K562 treated with DMSO at 1 percent for 48 hours (cell line): ENCODE results near the gene MYL11. TPM values are rescaled to one million over a fixed set of nuclear protein-coding genes. Genes with fewer than 3 reads are reported as not detected.

ENCODE experiments used
- total RNA-seq: library from RNA; unstranded; fragments of 300-600 nt; gene quantifications from 2 replicates; pipeline ENCODE4 v1.2.3, GENCODE V29; 2022; ENCODE audit warnings: low replicate concordance; ENCODE audit errors: extremely low read depth

MYL11 gene, protein sequence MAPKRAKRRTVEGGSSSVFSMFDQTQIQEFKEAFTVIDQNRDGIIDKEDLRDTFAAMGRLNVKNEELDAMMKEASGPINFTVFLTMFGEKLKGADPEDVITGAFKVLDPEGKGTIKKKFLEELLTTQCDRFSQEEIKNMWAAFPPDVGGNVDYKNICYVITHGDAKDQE
- not detected in 2 replicates for total RNA-seq

GRCh38 chr16:30374538-30374937 is at the start of gene MYL11:
Gene MYL11 (plus strand): TSS chr16:30374802. CDS start chr16:30374858, 56 bp downstream.

DNA sequence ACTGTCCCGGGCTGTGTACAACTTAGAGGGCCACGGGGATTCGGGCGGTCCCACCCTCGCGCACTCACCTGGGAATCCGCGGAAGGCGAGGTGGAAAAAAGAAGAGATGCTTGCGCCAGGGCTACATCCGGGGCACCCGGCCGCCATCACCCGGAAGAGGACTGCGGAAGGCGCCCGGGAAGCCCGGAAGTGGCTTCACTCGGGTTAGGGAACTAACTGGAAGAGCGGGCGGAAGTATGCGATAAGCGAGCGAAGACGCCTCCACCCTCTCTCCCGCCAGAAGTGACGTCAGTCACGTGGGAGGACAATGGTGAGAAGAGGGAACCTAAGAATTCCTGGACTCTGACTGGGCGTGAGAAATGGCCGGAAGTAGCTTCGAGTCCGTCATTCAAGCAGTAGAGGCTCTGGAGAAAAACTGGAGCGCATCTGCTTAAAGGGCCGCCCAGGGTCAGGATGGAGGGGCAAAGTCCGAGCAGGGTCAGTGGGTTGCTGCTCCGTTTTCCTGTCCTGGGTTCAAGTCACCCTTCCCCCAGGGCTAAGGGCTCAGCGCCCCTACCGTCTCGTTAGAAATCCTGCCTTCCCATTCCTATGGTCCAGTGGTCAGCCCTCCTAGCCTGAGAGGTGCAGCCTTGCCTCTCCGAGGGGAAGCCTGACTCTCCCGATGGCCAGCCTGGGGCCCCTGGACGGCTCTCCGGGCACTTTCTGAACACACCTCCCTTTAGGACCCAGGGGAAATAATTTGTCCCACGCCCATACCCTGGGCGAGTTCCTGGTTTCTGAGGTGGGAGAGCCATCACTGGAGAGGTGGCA is 19.3 kb upstream of the MYL11 start, which contains the start of gene CD2BP2:
TSS of gene CD2BP2 (minus strand) at position 165 of the 810 bp plus-strand sequence. CDS start 627 bp downstream, outside the sequence.

DNA sequence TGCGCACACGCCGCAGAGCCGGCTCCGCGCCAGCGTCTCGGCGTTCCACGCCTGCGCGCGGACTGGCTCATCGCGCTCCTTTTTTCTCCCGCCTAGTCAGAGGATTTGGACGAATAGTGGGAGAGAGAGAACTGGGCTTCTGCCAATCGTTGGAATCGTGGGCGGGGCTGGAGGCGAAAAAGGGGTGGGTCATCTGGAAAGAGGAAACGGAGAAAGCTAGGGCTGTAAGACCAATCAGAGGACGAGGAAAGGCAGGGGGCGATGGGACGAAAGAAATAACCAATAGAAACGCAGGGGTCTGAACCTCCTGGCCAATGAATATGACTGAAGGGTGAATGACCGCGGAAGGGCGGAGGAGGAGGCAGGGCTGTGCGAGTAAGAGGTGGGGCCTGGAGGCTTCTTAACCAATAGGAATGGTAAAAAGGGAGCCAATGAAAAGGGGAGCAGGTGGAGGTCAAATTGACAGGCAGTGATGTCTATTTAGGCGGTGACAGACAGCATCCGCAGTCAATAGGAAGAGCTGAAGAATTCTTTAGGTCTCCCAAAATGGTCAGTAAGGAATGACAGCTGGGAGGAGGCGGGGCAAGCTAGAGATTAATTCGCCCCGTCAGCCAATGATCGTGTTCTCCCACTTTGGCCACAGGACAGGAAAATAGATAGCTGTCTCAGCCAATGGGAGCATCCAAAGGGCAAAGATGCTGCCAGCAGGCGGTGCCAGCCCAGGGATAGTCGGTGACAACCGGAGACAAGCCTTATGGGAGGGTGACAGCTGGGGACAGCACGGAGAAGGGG is 4.0 kb upstream of the MYL11 start, which contains the start of gene TBC1D10B:
TSS of gene TBC1D10B (minus strand) at position 39 of the 792 bp plus-strand sequence. CDS start 311 bp downstream, outside the sequence.

DNA sequence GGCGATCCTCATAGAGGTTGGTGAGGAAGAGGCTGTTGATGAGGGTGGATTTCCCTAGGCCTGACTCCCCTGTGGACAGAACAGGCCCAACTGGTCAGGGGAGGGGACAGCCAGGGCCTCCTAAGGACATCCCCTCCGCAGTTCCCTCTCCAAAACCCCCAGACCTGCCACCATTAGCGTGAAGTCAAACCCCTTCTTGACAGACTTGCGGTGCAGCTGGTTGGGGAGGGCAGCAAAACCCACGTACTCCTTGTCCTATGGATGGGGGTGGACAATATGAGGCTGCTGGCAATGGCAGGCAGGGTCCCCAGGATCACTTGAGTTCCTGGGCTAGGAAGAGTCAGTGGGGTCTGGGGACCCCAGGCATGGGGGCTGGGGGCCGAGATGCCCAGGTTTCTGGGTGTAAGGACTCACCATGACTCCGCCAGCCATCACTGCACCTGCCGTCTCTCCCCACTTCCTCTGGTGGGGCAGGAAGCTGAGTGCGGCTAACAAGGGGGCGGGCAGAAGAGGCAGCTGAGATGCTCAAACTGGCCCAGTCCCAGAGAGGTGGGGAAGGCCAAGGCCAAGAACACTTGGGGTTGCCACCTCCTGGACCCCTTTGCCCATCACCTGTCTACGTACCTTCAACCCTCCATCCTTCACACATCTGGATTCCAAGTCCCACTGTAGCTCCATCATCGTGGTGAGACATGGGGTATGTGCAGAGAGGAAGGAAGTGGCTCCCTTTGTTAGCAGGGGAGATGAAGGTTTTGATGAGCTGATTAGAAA is 7.7 kb downstream of the MYL11 start, which contains the start of gene SEPTIN1:
TSS of gene SEPTIN1 (minus strand) at position 451 of the 771 bp plus-strand sequence. CDS start at position 432, 19 bp downstream.

GRCh38 chr16:30395155-30395991 is 20.8 kb downstream of the MYL11 start, which contains the start of gene ZNF48:
Gene ZNF48 (plus strand): TSS chr16:30395420. CDS start chr16:30395795, 375 bp downstream.

DNA sequence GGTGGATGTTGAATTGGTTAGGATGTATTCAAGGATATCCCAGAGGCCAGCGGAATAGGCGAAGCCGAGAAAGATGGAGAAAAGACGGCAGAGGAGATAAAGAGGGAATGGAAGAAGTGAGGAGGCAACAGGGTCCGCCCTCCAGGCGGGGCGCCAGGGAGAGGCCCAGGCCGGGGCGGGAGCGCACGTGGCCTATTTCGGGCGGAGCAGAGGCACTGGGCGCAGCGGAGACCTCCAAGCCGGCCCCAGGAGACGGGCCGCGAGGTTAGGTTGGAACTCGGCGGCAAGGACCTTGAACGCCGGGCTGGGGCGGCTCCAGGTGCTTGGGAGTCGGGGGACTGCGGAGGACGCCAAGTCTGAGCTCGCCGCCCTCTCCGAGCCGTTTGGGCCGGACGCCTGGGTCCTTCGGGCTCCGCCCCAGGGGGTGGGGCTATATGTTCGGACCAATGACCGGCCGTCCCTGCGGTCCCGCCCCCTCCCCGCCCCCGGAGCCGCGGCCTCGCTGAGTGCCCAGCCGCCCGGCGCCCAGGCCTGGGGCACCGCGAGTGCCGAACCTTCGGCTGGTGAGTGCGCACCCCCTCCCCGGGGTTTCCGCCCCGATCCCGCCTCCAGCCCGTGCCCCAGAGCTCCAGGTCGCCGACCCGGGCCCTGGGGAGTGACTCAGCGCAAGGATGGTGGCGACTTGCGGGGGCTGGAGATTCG is 32.7 kb downstream of the MYL11 start, which contains the start of gene ZNF771:
TSS of gene ZNF771 (plus strand) at position 505 of the 702 bp plus-strand sequence. CDS start 448 bp downstream, outside the sequence.

Other genes with a start within 250 kb of the MYL11 start
- not detected in 2 replicates for gene CORO1A, start 191.2 kb upstream of the MYL11 start, total RNA-seq
- not detected in 2 replicates for gene BOLA2B, start 181.1 kb upstream of the MYL11 start, total RNA-seq
- not detected in 2 replicates for gene SLX1A, start 180.9 kb upstream of the MYL11 start, total RNA-seq
- not detected in 2 replicates for gene SULT1A3, start 175.5 kb upstream of the MYL11 start, total RNA-seq
- gene NPIPB13, start 126.3 kb upstream of the MYL11 start, total RNA-seq, result not detected in 2 replicates
- not detected in 2 replicates for gene CD2BP2, start 19.5 kb upstream of the MYL11 start, total RNA-seq
- gene TBC1D10B, start 4.3 kb upstream of the MYL11 start, total RNA-seq, result not detected in 2 replicates
- not detected in 2 replicates for gene SEPTIN1, start 7.8 kb downstream of the MYL11 start, total RNA-seq
- gene ZNF48, start 20.6 kb downstream of the MYL11 start, total RNA-seq, result not detected in 2 replicates
- gene ZNF771, start 32.8 kb downstream of the MYL11 start, total RNA-seq, result not detected in 2 replicates
- not detected in 2 replicates for gene DCTPP1, start 55.2 kb downstream of the MYL11 start, total RNA-seq
- not detected in 2 replicates for gene SEPHS2, start 71.1 kb downstream of the MYL11 start, total RNA-seq
- gene ITGAL, start 97.9 kb downstream of the MYL11 start, total RNA-seq, result not detected in 2 replicates
- not detected in 2 replicates for gene ZNF768, start 151.8 kb downstream of the MYL11 start, total RNA-seq
- not detected in 2 replicates for gene ZNF747, start 160.1 kb downstream of the MYL11 start, total RNA-seq
- not detected in 2 replicates for gene ZNF764, start 183.6 kb downstream of the MYL11 start, total RNA-seq
- gene ZNF688, start 196.9 kb downstream of the MYL11 start, total RNA-seq, result not detected in 2 replicates
- gene ZNF785, start 210.9 kb downstream of the MYL11 start, total RNA-seq, result not detected in 2 replicates
- not detected in 2 replicates for gene ZNF689, start 235.6 kb downstream of the MYL11 start, total RNA-seq